HPDE6-E6E7 (cell line): ENCODE data around the gene GNG2.

Source experiments
- DNase-seq: peaks from one replicate; pipeline ENCODE4 v3.0.0; 2011; ENCODE audit warnings: missing footprints; ENCODE audit errors: extremely low spot score

The GNG2 gene

GRCh38 chr14:51855234-51855633 is 5.2 kb upstream of the GNG2 start:
- no peak for DNase-seq

GRCh38 chr14:51856792-51857296 is 3.6 kb upstream of the GNG2 start:
- no peak for DNase-seq

- DNase-seq, result no peak
These were observed 1.3 kb upstream of the GNG2 start for GRCh38 chr14:51859131-51859530.

GRCh38 chr14:51860825-51861499 is 550 bp downstream of the GNG2 start:
- DNase-seq, result no peak

GRCh38 chr14:51862176-51862796 is 1.9 kb downstream of the GNG2 start:
- no peak for DNase-seq

- no peak for DNase-seq
These were observed 2.4 kb downstream of the GNG2 start for GRCh38 chr14:51862860-51863259.

GRCh38 chr14:51865953-51866747 is 5.7 kb downstream of the GNG2 start:
- no peak for DNase-seq

GRCh38 chr14:51867741-51868140 is 7.3 kb downstream of the GNG2 start:
- DNase-seq, result no peak

- DNase-seq, result no peak
These were observed 8.0 kb downstream of the GNG2 start for GRCh38 chr14:51868405-51868804.

GRCh38 chr14:51869411-51870100 is 9.1 kb downstream of the GNG2 start:
- DNase-seq, result no peak

- no peak for DNase-seq
These were observed 10.2 kb downstream of the GNG2 start for GRCh38 chr14:51870606-51871005.

GRCh38 chr14:51871846-51872245 is 11.4 kb downstream of the GNG2 start:
- no peak for DNase-seq

- DNase-seq, result no peak
These were observed 12.0 kb downstream of the GNG2 start for GRCh38 chr14:51872396-51872795.

- peak; percentile 65 for DNase-seq
These were observed 12.9 kb downstream of the GNG2 start for GRCh38 chr14:51873221-51873893.

GRCh38 chr14:51877810-51878209 is 17.4 kb downstream of the GNG2 start:
- DNase-seq, result no peak

- no peak for DNase-seq
These were observed 18.8 kb downstream of the GNG2 start for GRCh38 chr14:51879170-51879569.

GRCh38 chr14:51880835-51881580 is 20.6 kb downstream of the GNG2 start:
- no peak for DNase-seq

- DNase-seq, result no peak
These were observed 21.2 kb downstream of the GNG2 start for GRCh38 chr14:51881636-51882035.

- no peak for DNase-seq
These were observed 22.8 kb downstream of the GNG2 start for GRCh38 chr14:51883232-51883631.

GRCh38 chr14:51884086-51884927 is 23.9 kb downstream of the GNG2 start:
- no peak for DNase-seq
